ENCODE results near the gene DAAM1. TPM values are rescaled to one million over a fixed set of nuclear protein-coding genes. Genes with fewer than 3 reads are reported as not detected.

DAAM1 gene
- 10 to 100 TPM in 1 of 4 donors, 1 to 10 TPM in 3; 5.7 to 16.0 (median 8.1) TPM for total RNA-seq
- polyA plus RNA-seq: 10 to 100 TPM in 1 of 3 donors, 1 to 10 TPM in 2; 6.6 to 37.1 (median 8.9) TPM
- long read RNA-seq, donor 1, partial matches to known transcripts: 0 of 1 reads
- long read RNA-seq, donor 1, other reads (novel, unspliced or antisense): 1 of 1 reads
- long read RNA-seq, donor 2, partial matches to known transcripts: 4 of 7 reads
- long read RNA-seq, donor 2, other reads (novel, unspliced or antisense): 3 of 7 reads

- Histone ChIP-seq H3K9me3 (no peaks in the 10 kb centered on the region), H3K36me3 (ENCODE audit: insufficient read depth in 1 of 2, low read depth in 1 of 2) (no peaks in the 10 kb centered on the region), H3K4me3 (peak within 1 kb of the TSS; percentile 83), H3K27me3 (ENCODE audit: insufficient read depth in 3 of 3, low read length in 2 of 3) (no peaks in the 10 kb centered on the region), H3K4me1 (peaks cover 16% of the 10 kb centered on the region), H3K27ac (peak within 1 kb of the TSS; percentile 87)
- 1% methylated on average over 41 to 44 of the region's 44 CpGs for WGBS, 3 donors
- no peak for TF ChIP-seq CTCF (IDR thresholded peaks at IDR 0.05)
- intact Hi-C loops (cut with DNase I): no loop called here
- DNase-seq (peak; percentile 98), ATAC-seq (peak; percentile 97 to 99 (median 98))
Observed at GRCh38 chr14:59188461-59189090, at the start of gene DAAM1. Gene DAAM1 (plus strand): TSS chr14:59188667. CDS start chr14:59263478, 74,811 bp downstream.

- H3K4me1 ChIP-seq: no peaks in the 10 kb centered on the region
- no peak for TF ChIP-seq CTCF (IDR thresholded peaks at IDR 0.05)
- H3K27ac ChIP-seq: no peak overlapping the region
- no peaks in the 10 kb centered on the region for H3K27me3 ChIP-seq (ENCODE audit: insufficient read depth in 3 of 3, low read length in 2 of 3)
- 81 to 87% (median 83%) methylated on average over 5 of the region's 5 CpGs for WGBS, 3 donors
- no peak overlapping the region for H3K4me3 ChIP-seq
- no peaks in the 10 kb centered on the region for H3K36me3 ChIP-seq (ENCODE audit: insufficient read depth in 1 of 2, low read depth in 1 of 2)
- ATAC-seq: no peak
- intact Hi-C loops (cut with DNase I): no loop called here
- DNase-seq: no peak
- H3K9me3 ChIP-seq: no peaks in the 10 kb centered on the region
Observed at GRCh38 chr14:59139324-59139723, 49.1 kb upstream of the DAAM1 start.

GRCh38 chr14:59140106-59140843, 48.2 kb upstream of the DAAM1 start:
- DNase-seq (no peak), ATAC-seq (no peak)
- Histone ChIP-seq H3K27ac (no peak overlapping the region), H3K9me3 (no peaks in the 10 kb centered on the region), H3K27me3 (ENCODE audit: insufficient read depth in 3 of 3, low read length in 2 of 3) (no peaks in the 10 kb centered on the region), H3K4me1 (no peaks in the 10 kb centered on the region), H3K36me3 (ENCODE audit: insufficient read depth in 1 of 2, low read depth in 1 of 2) (no peaks in the 10 kb centered on the region), H3K4me3 (no peak overlapping the region)
- intact Hi-C loops (cut with DNase I): no loop called here
- WGBS, 3 donors: 62 to 76% (median 71%) methylated on average over 7 of the region's 7 CpGs
- TF ChIP-seq CTCF (IDR thresholded peaks at IDR 0.05): no peak

GRCh38 chr14:59146484-59146883, 42.0 kb upstream of the DAAM1 start:
- no peaks in the 10 kb centered on the region for H3K4me1 ChIP-seq
- TF ChIP-seq CTCF (IDR thresholded peaks at IDR 0.05): no peak
- no peaks in the 10 kb centered on the region for H3K27me3 ChIP-seq (ENCODE audit: insufficient read depth in 3 of 3, low read length in 2 of 3)
- H3K4me3 ChIP-seq: no peak overlapping the region
- no peak overlapping the region for H3K27ac ChIP-seq
- intact Hi-C loops (cut with DNase I): no loop called here
- ATAC-seq (no peak), DNase-seq (no peak)
- WGBS, 3 donors: 83 to 89% (median 86%) methylated on average over 2 of the region's 2 CpGs
- H3K36me3 ChIP-seq (ENCODE audit: insufficient read depth in 1 of 2, low read depth in 1 of 2): no peaks in the 10 kb centered on the region
- no peaks in the 10 kb centered on the region for H3K9me3 ChIP-seq
